Gastrocnemius medialis (tissue), 4 donors: ENCODE measurements around the gene ASPRV1. TPM values are rescaled to one million over a fixed set of nuclear protein-coding genes. Genes with fewer than 3 reads are reported as not detected.
"Not testable (repeated sequence)": the region's sequence is repeated elsewhere in the genome, so short reads cannot be mapped to it uniquely, and the experiment has no call there.

Experiments
- ATAC-seq, 2 donors: fragments of 150-250 bp; one replicate each; pipeline ENCODE4 v1.9.1; 2016
- DNase-seq, 2 donors: peaks; one replicate each; pipeline ENCODE4 v3.0.0-alpha.2; 2019
- H3K27ac ChIP-seq, 4 donors: fragments of 200-600 bp; sonication (generic); 1 replicate in 1 of 4; 2 replicates in 3 of 4; pipeline ENCODE4 v1.5.1; 2016 to 2018; ENCODE audit warnings: mild to moderate bottlenecking in 2 of 4, moderate library complexity in 1 of 4
- H3K27me3 ChIP-seq, 3 donors: fragments of 200-600 bp; sonication (generic) in 2 of 3; 1 replicate in 1 of 3; 2 replicates in 2 of 3; pipeline versions ENCODE4 v1.5.1 to v1.6.0; 2016 to 2019; ENCODE audit warnings: mild to moderate bottlenecking in 1 of 3, moderate library complexity in 1 of 3
- H3K36me3 ChIP-seq, 2 donors: fragments of 200-600 bp; sonication (generic) in 1 of 2; one replicate each; pipeline ENCODE4 v1.5.1; 2017 to 2018
- H3K4me1 ChIP-seq, 2 donors: fragments of 200-600 bp; sonication (generic) in 1 of 2; one replicate each; pipeline ENCODE4 v1.5.1; 2016 to 2017; ENCODE audit warnings: mild to moderate bottlenecking in 2 of 2
- H3K4me3 ChIP-seq, 4 donors: fragments of 200-600 bp; sonication (generic) in 3 of 4; 1 replicate in 1 of 4; 2 replicates in 3 of 4; pipeline ENCODE4 v1.5.1; 2016 to 2019; ENCODE audit warnings: mild to moderate bottlenecking in 2 of 4
- H3K9me3 ChIP-seq, 3 donors: fragments of 200-600 bp; sonication (generic) in 2 of 3; 1 replicate in 1 of 3; 2 replicates in 2 of 3; pipeline ENCODE4 v1.5.1; 2016 to 2019
- CTCF ChIP-seq, 5 experiments: fragments of 450-650 bp in 3 of 5; fragments of 200-600 bp in 2 of 5; sonication (generic) in 2 of 5; IDR thresholded peaks in 4 of 5; conservative IDR thresholded peaks in 1 of 5; 1 replicate in 4 of 5; 2 replicates in 1 of 5; pipeline ENCODE4 v1.5.1; 2016 to 2019; ENCODE audit warnings: antibody characterized with exemption in 5 of 5, mild to moderate bottlenecking in 3 of 5, moderate library complexity in 3 of 5
- POLR2A ChIP-seq, 2 donors: fragments of 450-650 bp; IDR thresholded peaks; one replicate each; pipeline ENCODE4 v1.6.1; 2017; ENCODE audit warnings: antibody characterized with exemption in 2 of 2, mild to moderate bottlenecking in 2 of 2, moderate library complexity in 2 of 2
- in situ Hi-C, 4 donors: fragments of 200-750 bp; cut with MboI; loops; one replicate each; pipeline versions ENCODE4 v1.15.0 to v1.8.0; 2017; ENCODE audit warnings: low sequenced_read_pairs in 4 of 4
- intact Hi-C: fragments of 100-400 bp; cut with DNase I; formaldehyde crosslinking; loops from one replicate; pipeline ENCODE4 v1.15.1; 2023; ENCODE audit warnings: low total_unique reads
- total RNA-seq, 4 donors: library from RNA; depleted of rRNA; stranded (reverse); fragments of >200 nt; gene quantifications; one replicate each; pipeline versions ENCODE4 v1.1.0 to v1.2.3, GENCODE V29; 2016

ASPRV1 gene
- total RNA-seq, 4 donors from 2014 or later: 0.39 to 3.1 (median 0.61) TPM

GRCh38 chr2:69952336-69953115 is 8.9 kb downstream of the ASPRV1 start:
- in situ Hi-C loops (no loop called here), intact Hi-C loops (no loop called here)
- TF ChIP-seq CTCF (IDR thresholded peaks at IDR 0.05 in 4 of 5, conservative IDR thresholded peaks at IDR 0.05 in 1 of 5) (no peak), POLR2A (IDR thresholded peaks at IDR 0.05) (no peak)
- H3K4me3 ChIP-seq: no peak overlapping the region
- H3K9me3 ChIP-seq: no peaks in the 10 kb centered on the region
- ATAC-seq (no peak), DNase-seq (no peak)
- no peak overlapping the region for H3K27ac ChIP-seq
- H3K36me3 ChIP-seq: no peaks in the 10 kb centered on the region
- H3K4me1 ChIP-seq: no peaks in the 10 kb centered on the region
- H3K27me3 ChIP-seq: no peaks in the 10 kb centered on the region

- in situ Hi-C loops, DNase-seq, H3K27ac ChIP-seq, intact Hi-C loops, ATAC-seq, H3K4me3 ChIP-seq, H3K36me3 ChIP-seq, H3K27me3 ChIP-seq, H3K9me3 ChIP-seq, H3K4me1 ChIP-seq: not testable (repeated sequence)
These were observed 10.8 kb downstream of the ASPRV1 start for GRCh38 chr2:69950671-69951070.

- ATAC-seq: no peak
- no peak for TF ChIP-seq CTCF (IDR thresholded peaks at IDR 0.05 in 4 of 5, conservative IDR thresholded peaks at IDR 0.05 in 1 of 5)
- no peak for TF ChIP-seq POLR2A (IDR thresholded peaks at IDR 0.05)
- H3K4me3 ChIP-seq: no peak overlapping the region
- no peaks in the 10 kb centered on the region for H3K9me3 ChIP-seq
- intact Hi-C loops: no loop called here
- no peaks in the 10 kb centered on the region for H3K36me3 ChIP-seq
- no peaks in the 10 kb centered on the region for H3K27me3 ChIP-seq
- no peak overlapping the region for H3K27ac ChIP-seq
- in situ Hi-C loops: no loop called here
- DNase-seq: no peak
- H3K4me1 ChIP-seq: no peaks in the 10 kb centered on the region
These were observed 11.2 kb downstream of the ASPRV1 start for GRCh38 chr2:69950241-69950640.

GRCh38 chr2:69948963-69949645 is 12.3 kb downstream of the ASPRV1 start:
- ATAC-seq: no peak
- DNase-seq: no peak
- Histone ChIP-seq H3K4me3 (no peak overlapping the region), H3K36me3 (no peaks in the 10 kb centered on the region), H3K27me3 (no peaks in the 10 kb centered on the region), H3K9me3 (no peaks in the 10 kb centered on the region), H3K4me1 (no peaks in the 10 kb centered on the region), H3K27ac (no peak overlapping the region)
- intact Hi-C loops (no loop called here), in situ Hi-C loops (no loop called here)
- TF ChIP-seq POLR2A (IDR thresholded peaks at IDR 0.05) (no peak), CTCF (IDR thresholded peaks at IDR 0.05 in 4 of 5, conservative IDR thresholded peaks at IDR 0.05 in 1 of 5) (no peak)
